Measurements from ENCODE around the gene AP3D1.
"Not testable (repeated sequence)": the region's sequence is repeated elsewhere in the genome, so short reads cannot be mapped to it uniquely, and the experiment has no call there.

The AP3D1 gene

GRCh38 chr19:2129486-2129885 lies 21.9 kb downstream of the AP3D1 start:
- DNase-seq (ENCODE audit: low read depth in 2 of 3, low spot score in 1 of 3) = no peak

- DNase-seq (ENCODE audit: low read depth in 2 of 3, low spot score in 1 of 3) = no peak
Observed at GRCh38 chr19:2129022-2129421, 22.3 kb downstream of the AP3D1 start.

- not testable (repeated sequence) for DNase-seq (ENCODE audit: low read depth in 2 of 3, low spot score in 1 of 3)
Observed at GRCh38 chr19:2128252-2128651, 23.1 kb downstream of the AP3D1 start.

GRCh38 chr19:2127758-2128157 lies 23.6 kb downstream of the AP3D1 start:
- DNase-seq (ENCODE audit: low read depth in 2 of 3, low spot score in 1 of 3) = no peak

- no peak for DNase-seq (ENCODE audit: low read depth in 2 of 3, low spot score in 1 of 3)
Observed at GRCh38 chr19:2126879-2127518, 24.4 kb downstream of the AP3D1 start.

- no peak for DNase-seq (ENCODE audit: low read depth in 2 of 3, low spot score in 1 of 3)
Observed at GRCh38 chr19:2123682-2124387, 27.5 kb downstream of the AP3D1 start.

GRCh38 chr19:2122982-2123381 lies 28.4 kb downstream of the AP3D1 start:
- DNase-seq (ENCODE audit: low read depth in 2 of 3, low spot score in 1 of 3) = no peak

GRCh38 chr19:2122251-2122650 lies 29.1 kb downstream of the AP3D1 start:
- no peak for DNase-seq (ENCODE audit: low read depth in 2 of 3, low spot score in 1 of 3)

- DNase-seq (ENCODE audit: low read depth in 2 of 3, low spot score in 1 of 3) = no peak
Observed at GRCh38 chr19:2121416-2122051, 29.8 kb downstream of the AP3D1 start.

GRCh38 chr19:2120821-2121220 lies 30.5 kb downstream of the AP3D1 start:
- DNase-seq (ENCODE audit: low read depth in 2 of 3, low spot score in 1 of 3) = no peak

GRCh38 chr19:2119921-2120785 lies 31.2 kb downstream of the AP3D1 start:
- no peak for DNase-seq (ENCODE audit: low read depth in 2 of 3, low spot score in 1 of 3)

- DNase-seq (ENCODE audit: low read depth in 2 of 3, low spot score in 1 of 3) = no peak
Observed at GRCh38 chr19:2118438-2118837, 32.9 kb downstream of the AP3D1 start.

GRCh38 chr19:2117215-2117960 lies 34.0 kb downstream of the AP3D1 start:
- no peak for DNase-seq (ENCODE audit: low read depth in 2 of 3, low spot score in 1 of 3)

GRCh38 chr19:2116507-2116906 lies 34.9 kb downstream of the AP3D1 start:
- DNase-seq (ENCODE audit: low read depth in 2 of 3, low spot score in 1 of 3) = no peak

- no peak for DNase-seq (ENCODE audit: low read depth in 2 of 3, low spot score in 1 of 3)
Observed at GRCh38 chr19:2115911-2116426, 35.4 kb downstream of the AP3D1 start.

GRCh38 chr19:2115324-2115723 lies 36.0 kb downstream of the AP3D1 start:
- DNase-seq (ENCODE audit: low read depth in 2 of 3, low spot score in 1 of 3) = no peak

GRCh38 chr19:2114821-2115220 lies 36.5 kb downstream of the AP3D1 start:
- no peak for DNase-seq (ENCODE audit: low read depth in 2 of 3, low spot score in 1 of 3)

- DNase-seq (ENCODE audit: low read depth in 2 of 3, low spot score in 1 of 3) = no peak
Observed at GRCh38 chr19:2114218-2114617, 37.1 kb downstream of the AP3D1 start.

- DNase-seq (ENCODE audit: low read depth in 2 of 3, low spot score in 1 of 3) = no peak
Observed at GRCh38 chr19:2113439-2114211, 37.7 kb downstream of the AP3D1 start.
